ENCODE data around the gene GMFB.

Gene GMFB

GRCh38 chr14:54478636-54479215 lies 10.1 kb downstream of the GMFB start:
- no peak for DNase-seq
- H3K27ac ChIP-seq = no peak overlapping the region
- in situ Hi-C loops (cut with HindIII; ENCODE audit: low pct_ligation_motif_present, low sequenced_read_pairs) = no loop called here
- no peak overlapping the region for H3K4me3 ChIP-seq (ENCODE audit: low read depth, low read length)
- TF ChIP-seq, protein P1, sequence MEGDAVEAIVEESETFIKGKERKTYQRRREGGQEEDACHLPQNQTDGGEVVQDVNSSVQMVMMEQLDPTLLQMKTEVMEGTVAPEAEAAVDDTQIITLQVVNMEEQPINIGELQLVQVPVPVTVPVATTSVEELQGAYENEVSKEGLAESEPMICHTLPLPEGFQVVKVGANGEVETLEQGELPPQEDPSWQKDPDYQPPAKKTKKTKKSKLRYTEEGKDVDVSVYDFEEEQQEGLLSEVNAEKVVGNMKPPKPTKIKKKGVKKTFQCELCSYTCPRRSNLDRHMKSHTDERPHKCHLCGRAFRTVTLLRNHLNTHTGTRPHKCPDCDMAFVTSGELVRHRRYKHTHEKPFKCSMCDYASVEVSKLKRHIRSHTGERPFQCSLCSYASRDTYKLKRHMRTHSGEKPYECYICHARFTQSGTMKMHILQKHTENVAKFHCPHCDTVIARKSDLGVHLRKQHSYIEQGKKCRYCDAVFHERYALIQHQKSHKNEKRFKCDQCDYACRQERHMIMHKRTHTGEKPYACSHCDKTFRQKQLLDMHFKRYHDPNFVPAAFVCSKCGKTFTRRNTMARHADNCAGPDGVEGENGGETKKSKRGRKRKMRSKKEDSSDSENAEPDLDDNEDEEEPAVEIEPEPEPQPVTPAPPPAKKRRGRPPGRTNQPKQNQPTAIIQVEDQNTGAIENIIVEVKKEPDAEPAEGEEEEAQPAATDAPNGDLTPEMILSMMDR (IDR thresholded peaks at IDR 0.05; ENCODE audit: low read depth, low read length, missing control alignments) = no peak
- H3K36me3 ChIP-seq (replicated peaks) = peaks cover 30% of the 10 kb centered on the region
- H3K27me3 ChIP-seq (replicated peaks) = no peaks in the 10 kb centered on the region

DNA sequence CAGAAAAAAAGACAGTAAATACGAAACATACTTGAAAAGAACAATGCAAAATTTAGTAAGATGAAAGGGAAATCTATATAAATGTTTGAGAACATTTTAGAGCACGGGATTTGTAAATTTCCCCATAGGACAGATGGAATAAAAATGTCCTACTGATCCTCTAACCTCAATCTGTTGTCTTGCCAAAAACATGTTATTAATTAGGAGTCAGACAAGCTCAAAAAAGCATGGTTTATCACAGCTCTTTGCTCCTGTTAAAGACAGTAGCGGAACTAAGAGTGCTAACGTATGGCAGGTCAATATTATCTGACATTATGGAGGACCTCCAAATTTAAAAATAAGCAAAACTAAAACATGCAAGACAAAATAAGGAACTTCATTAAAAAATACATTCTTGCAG lies 12.9 kb downstream of the GMFB start:
- no peak overlapping the region for H3K4me3 ChIP-seq (ENCODE audit: low read depth, low read length)
- peaks cover 12% of the 10 kb centered on the region for H3K36me3 ChIP-seq (replicated peaks)
- TF ChIP-seq, protein P1 (IDR thresholded peaks at IDR 0.05; ENCODE audit: low read depth, low read length, missing control alignments) = no peak
- DNase-seq = no peak
- in situ Hi-C loops (cut with HindIII; ENCODE audit: low pct_ligation_motif_present, low sequenced_read_pairs) = no loop called here
- no peaks in the 10 kb centered on the region for H3K27me3 ChIP-seq (replicated peaks)
- no peak overlapping the region for H3K27ac ChIP-seq

DNA sequence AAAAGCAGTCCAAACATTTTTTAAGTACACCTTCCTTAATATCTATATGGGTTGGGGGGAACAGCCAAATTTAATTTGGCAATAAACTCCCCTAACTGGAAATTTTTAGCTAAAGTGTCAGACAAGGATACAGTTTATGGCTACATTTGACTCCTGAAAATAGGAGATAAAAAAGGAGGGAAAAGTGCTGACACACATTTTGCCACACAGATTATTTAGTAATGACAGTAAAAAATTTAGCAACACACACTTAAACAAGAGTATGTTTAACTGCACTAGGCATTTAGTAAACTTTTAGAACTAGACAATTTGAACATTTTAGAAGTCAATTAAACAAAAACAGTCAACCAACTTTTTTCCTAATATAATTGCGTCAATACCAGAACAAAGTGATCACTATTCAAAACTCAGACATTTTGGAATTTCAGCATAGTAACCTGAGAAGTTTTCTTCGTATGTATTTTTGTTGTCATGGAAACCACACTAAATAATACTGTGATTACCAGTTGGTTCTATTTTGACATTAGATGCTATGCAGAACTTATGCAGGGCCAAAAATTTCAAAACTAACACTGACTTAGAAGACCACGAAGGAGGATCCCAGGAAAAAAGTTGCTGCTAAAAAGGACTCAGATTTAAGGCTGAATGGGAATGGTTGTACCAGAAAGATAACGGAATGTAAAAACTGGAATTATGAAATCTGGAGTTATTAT lies 13.4 kb downstream of the GMFB start:
- peaks cover 12% of the 10 kb centered on the region for H3K36me3 ChIP-seq (replicated peaks)
- no peak overlapping the region for H3K4me3 ChIP-seq (ENCODE audit: low read depth, low read length)
- in situ Hi-C loops (cut with HindIII; ENCODE audit: low pct_ligation_motif_present, low sequenced_read_pairs) = no loop called here
- TF ChIP-seq, protein P1 (IDR thresholded peaks at IDR 0.05; ENCODE audit: low read depth, low read length, missing control alignments) = no peak
- no peak for DNase-seq
- H3K27ac ChIP-seq = no peak overlapping the region
- no peaks in the 10 kb centered on the region for H3K27me3 ChIP-seq (replicated peaks)

DNA sequence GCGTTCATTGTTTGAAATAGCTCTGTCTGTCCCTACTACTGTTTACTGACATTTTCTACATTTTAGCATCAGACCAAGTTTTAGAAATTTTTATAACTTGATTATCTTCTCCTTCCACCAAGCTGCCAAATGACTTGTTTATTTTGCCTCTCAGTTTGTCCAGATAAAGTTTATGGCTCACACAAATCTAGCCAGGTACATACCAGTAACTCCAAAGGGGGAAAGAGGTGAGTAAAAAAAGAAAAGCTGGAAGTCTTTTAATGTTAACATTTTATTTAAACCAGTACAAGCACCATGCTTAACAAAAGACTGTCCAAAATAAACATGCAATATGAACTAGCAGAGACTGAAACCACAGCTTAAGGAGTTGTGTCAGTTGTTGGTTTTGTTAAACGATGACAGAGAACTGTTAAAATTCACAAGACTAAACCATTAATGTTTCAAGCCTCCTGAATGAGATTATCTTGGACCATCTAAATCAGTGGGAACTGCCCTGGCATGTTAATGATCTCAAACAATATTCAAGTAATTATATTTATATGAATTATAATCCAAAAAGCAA lies 14.5 kb downstream of the GMFB start:
- Histone ChIP-seq H3K36me3 (replicated peaks) (peaks cover 12% of the 10 kb centered on the region), H3K4me3 (ENCODE audit: low read depth, low read length) (no peak overlapping the region), H3K27ac (no peak overlapping the region), H3K27me3 (replicated peaks) (no peaks in the 10 kb centered on the region)
- in situ Hi-C loops (cut with HindIII; ENCODE audit: low pct_ligation_motif_present, low sequenced_read_pairs) = no loop called here
- TF ChIP-seq, protein P1 (IDR thresholded peaks at IDR 0.05; ENCODE audit: low read depth, low read length, missing control alignments) = no peak
- no peak for DNase-seq

GRCh38 chr14:54472315-54472714 lies 16.5 kb downstream of the GMFB start:
- in situ Hi-C loops (cut with HindIII; ENCODE audit: low pct_ligation_motif_present, low sequenced_read_pairs) = no loop called here
- TF ChIP-seq, protein P1 (IDR thresholded peaks at IDR 0.05; ENCODE audit: low read depth, low read length, missing control alignments) = no peak

More at GRCh38 chr14:54472315-54472714, 16.5 kb downstream of the GMFB start:
- H3K36me3 ChIP-seq (replicated peaks) = peaks cover 5% of the 10 kb centered on the region
- no peaks in the 10 kb centered on the region for H3K27me3 ChIP-seq (replicated peaks)
- no peak overlapping the region for H3K4me3 ChIP-seq (ENCODE audit: low read depth, low read length)
- H3K27ac ChIP-seq = no peak overlapping the region
- no peak for DNase-seq

All from brain microvascular endothelial cell (primary cell).